ENCODE measurements around the gene COG8.
"Not testable (repeated sequence)": the region's sequence is repeated elsewhere in the genome, so short reads cannot be mapped to it uniquely, and the experiment has no call there.

COG8 gene

GRCh38 chr16:69368866-69369265, 29.5 kb upstream of the COG8 start:
- H3K9me3 ChIP-seq (ENCODE audit: control insufficient read depth in 1 of 2, low read length in 2 of 2) = no peaks in the 10 kb centered on the region
- H3K36me3 ChIP-seq (ENCODE audit: control insufficient read depth in 1 of 2, insufficient read depth in 2 of 2, low read length in 2 of 2) = peaks cover 65 to 78% of the 10 kb centered on the region in 2 donors
- H3K27ac ChIP-seq (ENCODE audit: low read length) = no peak overlapping the region
- H3K27me3 ChIP-seq (ENCODE audit: low read depth, low read length) = no peaks in the 10 kb centered on the region
- no peak overlapping the region for H3K4me3 ChIP-seq (ENCODE audit: low read depth in 1 of 2, low read length in 2 of 2)
- H3K4me1 ChIP-seq (ENCODE audit: control insufficient read depth in 1 of 2, insufficient read depth in 2 of 2, low read length in 2 of 2) = no peaks in the 10 kb centered on the region

DNA sequence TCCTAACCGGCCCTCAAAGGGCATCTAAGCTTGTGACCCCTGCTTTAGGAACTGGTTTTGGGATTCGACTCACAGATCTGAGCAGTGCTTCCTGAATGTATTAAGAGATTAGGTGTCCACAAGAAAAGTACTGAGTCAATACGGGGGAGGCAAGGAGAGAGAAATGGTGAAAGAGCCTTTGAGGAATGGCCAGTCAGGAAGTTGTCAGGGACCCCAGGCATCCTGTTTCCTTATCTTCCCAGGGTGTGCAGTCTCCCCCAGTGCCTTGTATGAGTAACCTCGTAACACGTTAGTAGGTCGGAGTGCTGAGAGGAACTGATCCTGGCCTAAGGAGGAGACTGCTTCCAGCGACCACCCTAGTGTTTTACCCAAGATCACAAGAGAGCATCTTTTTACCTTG, 28.6 kb upstream of the COG8 start:
- Histone ChIP-seq H3K4me3 (ENCODE audit: low read depth in 1 of 2, low read length in 2 of 2) (no peak overlapping the region), H3K4me1 (ENCODE audit: control insufficient read depth in 1 of 2, insufficient read depth in 2 of 2, low read length in 2 of 2) (no peaks in the 10 kb centered on the region), H3K9me3 (ENCODE audit: control insufficient read depth in 1 of 2, low read length in 2 of 2) (no peaks in the 10 kb centered on the region), H3K27ac (ENCODE audit: low read length) (no peak overlapping the region), H3K27me3 (ENCODE audit: low read depth, low read length) (no peaks in the 10 kb centered on the region), H3K36me3 (ENCODE audit: control insufficient read depth in 1 of 2, insufficient read depth in 2 of 2, low read length in 2 of 2) (peaks cover 68 to 76% of the 10 kb centered on the region in 2 donors)

DNA sequence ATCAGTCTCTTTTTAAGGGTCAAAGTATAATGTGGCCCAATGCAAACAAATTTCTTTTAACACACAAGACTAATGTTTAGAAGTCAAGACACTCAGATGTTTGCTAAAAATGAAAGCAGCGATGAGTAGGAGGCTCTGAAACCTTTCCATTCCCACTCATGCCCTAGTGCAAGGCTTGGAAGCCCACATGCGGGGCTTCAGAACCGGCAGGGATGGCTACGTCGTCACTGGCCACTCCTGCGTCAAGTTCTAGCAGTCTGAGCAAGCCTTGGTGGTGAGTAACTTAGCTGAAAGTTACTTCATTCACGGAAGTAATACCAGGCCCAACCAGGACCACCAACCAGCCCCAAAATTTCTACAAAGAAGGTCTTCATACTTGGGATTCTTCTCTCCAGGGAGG, 27.1 kb upstream of the COG8 start:
- Histone ChIP-seq H3K27me3 (ENCODE audit: low read depth, low read length) (no peaks in the 10 kb centered on the region), H3K4me1 (ENCODE audit: control insufficient read depth in 1 of 2, insufficient read depth in 2 of 2, low read length in 2 of 2) (no peaks in the 10 kb centered on the region)

DNA sequence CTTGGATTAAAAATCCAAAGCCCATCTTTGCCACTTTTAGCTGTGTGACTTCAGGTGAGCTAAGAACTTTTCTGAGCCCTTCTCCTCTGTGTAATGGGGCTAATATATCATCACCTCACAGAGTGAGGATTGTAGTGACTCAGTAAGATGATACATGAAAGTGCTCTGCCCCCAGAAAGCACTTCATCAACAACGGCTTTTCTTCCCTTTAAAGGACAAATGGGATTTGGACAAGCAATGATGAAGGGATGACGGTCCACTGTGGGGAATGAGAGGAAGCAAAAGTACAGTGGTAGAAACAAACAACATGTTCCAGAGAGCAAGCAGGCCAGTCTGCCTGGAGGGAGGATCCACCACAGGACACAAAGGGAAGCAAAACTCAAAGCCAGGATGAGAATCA, 26.5 kb upstream of the COG8 start:
- Histone ChIP-seq H3K27ac (ENCODE audit: low read length) (no peak overlapping the region), H3K9me3 (ENCODE audit: control insufficient read depth in 1 of 2, low read length in 2 of 2) (no peaks in the 10 kb centered on the region), H3K4me3 (ENCODE audit: low read depth in 1 of 2, low read length in 2 of 2) (no peak overlapping the region), H3K27me3 (ENCODE audit: low read depth, low read length) (no peaks in the 10 kb centered on the region), H3K36me3 (ENCODE audit: control insufficient read depth in 1 of 2, insufficient read depth in 2 of 2, low read length in 2 of 2) (peaks cover 60 to 70% of the 10 kb centered on the region in 2 donors), H3K4me1 (ENCODE audit: control insufficient read depth in 1 of 2, insufficient read depth in 2 of 2, low read length in 2 of 2) (no peaks in the 10 kb centered on the region)

More for the DNA sequence above, 27.1 kb upstream of the COG8 start:
- H3K36me3 ChIP-seq (ENCODE audit: control insufficient read depth in 1 of 2, insufficient read depth in 2 of 2, low read length in 2 of 2) = peaks cover 62 to 70% of the 10 kb centered on the region in 2 donors
- H3K9me3 ChIP-seq (ENCODE audit: control insufficient read depth in 1 of 2, low read length in 2 of 2) = no peaks in the 10 kb centered on the region
- H3K4me3 ChIP-seq (ENCODE audit: low read depth in 1 of 2, low read length in 2 of 2) = no peak overlapping the region
- no peak overlapping the region for H3K27ac ChIP-seq (ENCODE audit: low read length)

DNA sequence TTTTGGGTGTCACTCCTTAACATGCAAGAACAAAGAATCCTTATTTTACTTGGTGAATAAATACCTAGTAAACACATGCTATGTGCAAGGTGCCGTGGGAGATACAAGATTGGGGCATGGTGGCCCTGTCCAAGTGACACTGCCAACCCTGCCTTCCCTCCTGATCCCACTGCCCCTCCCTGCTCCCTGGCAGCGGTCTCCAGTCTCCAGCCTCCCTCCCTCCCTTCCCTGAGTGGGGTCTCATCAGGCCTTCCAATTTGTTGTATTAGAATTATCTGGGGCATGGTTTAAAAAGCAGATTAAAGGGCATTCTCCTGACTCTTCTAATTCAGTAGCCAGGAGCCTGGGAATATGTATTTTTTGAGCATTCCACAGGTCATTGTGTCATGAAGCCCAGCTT, 24.7 kb upstream of the COG8 start:
- H3K9me3 ChIP-seq (ENCODE audit: control insufficient read depth in 1 of 2, low read length in 2 of 2) = no peaks in the 10 kb centered on the region
- H3K4me1 ChIP-seq (ENCODE audit: control insufficient read depth in 1 of 2, insufficient read depth in 2 of 2, low read length in 2 of 2) = no peaks in the 10 kb centered on the region
- H3K4me3 ChIP-seq (ENCODE audit: low read depth in 1 of 2, low read length in 2 of 2) = no peak overlapping the region
- H3K27ac ChIP-seq (ENCODE audit: low read length) = no peak overlapping the region
- no peaks in the 10 kb centered on the region for H3K27me3 ChIP-seq (ENCODE audit: low read depth, low read length)
- H3K36me3 ChIP-seq (ENCODE audit: control insufficient read depth in 1 of 2, insufficient read depth in 2 of 2, low read length in 2 of 2) = peaks cover 52 to 54% of the 10 kb centered on the region in 2 donors

GRCh38 chr16:69363281-69363717, 23.9 kb upstream of the COG8 start:
- no peak overlapping the region for H3K27ac ChIP-seq (ENCODE audit: low read length)
- no peaks in the 10 kb centered on the region for H3K27me3 ChIP-seq (ENCODE audit: low read depth, low read length)
- no peaks in the 10 kb centered on the region for H3K4me1 ChIP-seq (ENCODE audit: control insufficient read depth in 1 of 2, insufficient read depth in 2 of 2, low read length in 2 of 2)
- H3K36me3 ChIP-seq (ENCODE audit: control insufficient read depth in 1 of 2, insufficient read depth in 2 of 2, low read length in 2 of 2) = peaks cover 46 to 51% of the 10 kb centered on the region in 2 donors
- H3K4me3 ChIP-seq (ENCODE audit: low read depth in 1 of 2, low read length in 2 of 2) = no peak overlapping the region
- H3K9me3 ChIP-seq (ENCODE audit: control insufficient read depth in 1 of 2, low read length in 2 of 2) = no peaks in the 10 kb centered on the region

GRCh38 chr16:69360070-69360469, 20.7 kb upstream of the COG8 start:
- not testable (repeated sequence) for H3K4me1 ChIP-seq (ENCODE audit: control insufficient read depth in 1 of 2, insufficient read depth in 2 of 2, low read length in 2 of 2); H3K27me3 ChIP-seq (ENCODE audit: low read depth, low read length); H3K4me3 ChIP-seq (ENCODE audit: low read depth in 1 of 2, low read length in 2 of 2); H3K27ac ChIP-seq (ENCODE audit: low read length); H3K9me3 ChIP-seq (ENCODE audit: control insufficient read depth in 1 of 2, low read length in 2 of 2)
- peaks cover 30 to 38% of the 10 kb centered on the region in 2 donors for H3K36me3 ChIP-seq (ENCODE audit: control insufficient read depth in 1 of 2, insufficient read depth in 2 of 2, low read length in 2 of 2)

DNA sequence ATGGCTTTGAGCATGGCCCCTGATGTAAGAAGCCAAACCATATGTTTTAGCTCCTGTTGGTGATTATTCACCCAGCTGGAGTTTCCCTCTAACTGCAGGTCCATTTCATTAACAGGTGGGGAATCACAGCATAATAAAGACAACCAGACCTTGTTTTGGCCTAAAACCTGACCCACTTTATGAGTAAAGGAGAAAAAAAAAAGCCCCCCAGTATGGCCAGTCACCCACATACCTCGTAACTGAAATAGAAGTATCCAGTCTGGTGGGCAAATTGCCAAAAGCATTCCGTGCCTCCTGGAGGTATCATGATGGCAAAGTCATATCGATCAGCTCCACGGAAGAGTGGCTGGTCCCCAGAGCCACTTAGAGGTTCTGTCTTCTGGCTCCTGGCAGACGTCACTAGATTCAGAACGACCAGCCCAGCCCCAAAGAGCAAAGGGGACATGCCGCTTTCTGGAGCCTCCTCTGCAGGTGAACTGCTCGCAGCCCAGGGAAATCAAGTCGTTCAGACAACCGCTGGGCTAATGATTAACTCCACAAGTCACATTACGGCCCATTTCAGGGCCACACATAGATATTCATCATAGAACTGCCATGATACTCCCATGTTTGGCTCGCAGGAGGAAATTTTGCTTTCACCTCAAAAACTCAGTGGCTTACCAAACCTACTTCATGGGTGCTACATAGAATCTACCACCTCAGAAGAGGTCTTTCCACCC, 12.1 kb upstream of the COG8 start, which contains the start of gene TMED6:
Gene TMED6, minus strand, starts transcription at position 478 of the 719 bp plus-strand sequence. Its CDS starts 33 bp downstream, at position 445.
- no peaks in the 10 kb centered on the region for H3K9me3 ChIP-seq (ENCODE audit: control insufficient read depth in 1 of 2, low read length in 2 of 2)
- peaks cover 12 to 39% of the 10 kb centered on the region in 2 donors for H3K36me3 ChIP-seq (ENCODE audit: control insufficient read depth in 1 of 2, insufficient read depth in 2 of 2, low read length in 2 of 2)
- no peak within 1 kb of the TSS for H3K27ac ChIP-seq (ENCODE audit: low read length)
- peak within 1 kb of the TSS in 1 of 2 donors; percentile 2 for H3K4me3 ChIP-seq (ENCODE audit: low read depth in 1 of 2, low read length in 2 of 2)
- H3K4me1 ChIP-seq (ENCODE audit: control insufficient read depth in 1 of 2, insufficient read depth in 2 of 2, low read length in 2 of 2) = no peaks in the 10 kb centered on the region
- no peaks in the 10 kb centered on the region for H3K27me3 ChIP-seq (ENCODE audit: low read depth, low read length)

- Histone ChIP-seq H3K27me3 (ENCODE audit: low read depth, low read length) (no peaks in the 10 kb centered on the region), H3K36me3 (ENCODE audit: control insufficient read depth in 1 of 2, insufficient read depth in 2 of 2, low read length in 2 of 2) (peaks cover 8 to 31% of the 10 kb centered on the region in 2 donors), H3K4me3 (ENCODE audit: low read depth in 1 of 2, low read length in 2 of 2) (no peak overlapping the region), H3K9me3 (ENCODE audit: control insufficient read depth in 1 of 2, low read length in 2 of 2) (no peaks in the 10 kb centered on the region), H3K4me1 (ENCODE audit: control insufficient read depth in 1 of 2, insufficient read depth in 2 of 2, low read length in 2 of 2) (no peaks in the 10 kb centered on the region), H3K27ac (ENCODE audit: low read length) (no peak overlapping the region)
These were observed 11.3 kb upstream of the COG8 start for GRCh38 chr16:69350536-69351133.

DNA sequence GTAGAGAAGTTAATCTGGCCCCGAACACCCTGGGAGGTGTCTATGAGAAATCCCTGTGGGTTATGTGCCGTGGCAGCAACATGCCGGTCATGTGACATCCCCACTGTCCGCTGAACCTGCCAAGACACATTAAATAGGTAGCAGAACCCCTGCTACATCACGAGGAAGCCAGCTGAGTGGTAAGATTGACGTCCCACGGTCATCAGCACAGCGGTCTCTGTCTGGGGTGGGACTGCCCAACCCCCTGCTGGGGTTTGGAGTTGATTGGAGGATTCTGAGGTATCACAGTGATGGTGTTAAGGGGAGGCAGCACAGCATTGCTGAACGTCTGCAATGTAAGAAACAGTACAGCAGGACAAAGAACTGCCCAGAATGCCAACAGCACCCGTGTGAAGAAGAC, 10.2 kb upstream of the COG8 start:
- Histone ChIP-seq H3K27ac (ENCODE audit: low read length) (no peak overlapping the region), H3K4me1 (ENCODE audit: control insufficient read depth in 1 of 2, insufficient read depth in 2 of 2, low read length in 2 of 2) (no peaks in the 10 kb centered on the region), H3K4me3 (ENCODE audit: low read depth in 1 of 2, low read length in 2 of 2) (no peak overlapping the region), H3K36me3 (ENCODE audit: control insufficient read depth in 1 of 2, insufficient read depth in 2 of 2, low read length in 2 of 2) (peaks cover 3 to 21% of the 10 kb centered on the region in 2 donors), H3K27me3 (ENCODE audit: low read depth, low read length) (no peaks in the 10 kb centered on the region), H3K9me3 (ENCODE audit: control insufficient read depth in 1 of 2, low read length in 2 of 2) (no peaks in the 10 kb centered on the region)

DNA sequence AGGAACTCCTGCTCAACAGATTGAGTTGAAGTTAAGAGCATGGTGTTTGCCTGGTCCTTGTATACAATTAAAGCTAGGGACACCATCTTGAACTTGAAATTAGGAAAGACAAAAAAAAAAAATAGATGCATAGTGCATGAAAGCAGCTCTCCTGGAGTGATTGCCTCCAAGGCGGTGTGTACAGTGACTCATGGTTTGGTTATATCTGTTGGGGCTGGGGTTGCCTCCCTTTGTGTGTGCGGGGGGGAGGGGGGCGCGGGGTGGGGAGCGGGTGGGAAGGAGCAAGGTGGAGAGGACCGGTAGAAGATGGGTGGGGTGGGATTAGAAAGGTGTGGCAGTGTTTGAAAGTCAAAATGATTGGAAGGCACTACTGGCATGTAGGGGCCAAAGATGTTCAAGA, 8.9 kb upstream of the COG8 start:
- no peaks in the 10 kb centered on the region for H3K9me3 ChIP-seq (ENCODE audit: control insufficient read depth in 1 of 2, low read length in 2 of 2)
- no peaks in the 10 kb centered on the region for H3K4me1 ChIP-seq (ENCODE audit: control insufficient read depth in 1 of 2, insufficient read depth in 2 of 2, low read length in 2 of 2)
- H3K36me3 ChIP-seq (ENCODE audit: control insufficient read depth in 1 of 2, insufficient read depth in 2 of 2, low read length in 2 of 2) = peaks cover 4 to 21% of the 10 kb centered on the region in 2 donors
- no peaks in the 10 kb centered on the region for H3K27me3 ChIP-seq (ENCODE audit: low read depth, low read length)
- H3K4me3 ChIP-seq (ENCODE audit: low read depth in 1 of 2, low read length in 2 of 2) = no peak overlapping the region
- H3K27ac ChIP-seq (ENCODE audit: low read length) = no peak overlapping the region
